T-helper 9 cell (primary cell): Measurements from ENCODE around the gene HES3.

Experiments used
- DNase-seq: peaks from one replicate; pipeline ENCODE4 v3.0.0-alpha.2; 2020

HES3 gene

GRCh38 chr1:6263716-6264115 lies 19.7 kb downstream of the HES3 start:
- DNase-seq, result no peak

- no peak for DNase-seq
These were observed 21.2 kb downstream of the HES3 start for GRCh38 chr1:6265151-6265550.

- no peak for DNase-seq
These were observed 22.7 kb downstream of the HES3 start for GRCh38 chr1:6266641-6267040.

- no peak for DNase-seq
These were observed 23.8 kb downstream of the HES3 start for GRCh38 chr1:6267686-6268322.

GRCh38 chr1:6268415-6268814 lies 24.4 kb downstream of the HES3 start:
- no peak for DNase-seq

GRCh38 chr1:6269296-6269695 lies 25.3 kb downstream of the HES3 start:
- no peak for DNase-seq

GRCh38 chr1:6269720-6270400 lies 25.9 kb downstream of the HES3 start:
- DNase-seq, result no peak

- DNase-seq, result no peak
These were observed 26.4 kb downstream of the HES3 start for GRCh38 chr1:6270401-6270800.

GRCh38 chr1:6271006-6271405 lies 27.0 kb downstream of the HES3 start:
- no peak for DNase-seq

GRCh38 chr1:6271554-6271953 lies 27.6 kb downstream of the HES3 start:
- DNase-seq, result no peak

GRCh38 chr1:6272452-6272851 lies 28.5 kb downstream of the HES3 start:
- no peak for DNase-seq

- no peak for DNase-seq
These were observed 28.9 kb downstream of the HES3 start for GRCh38 chr1:6272868-6273267.

GRCh38 chr1:6273380-6273891 lies 29.5 kb downstream of the HES3 start:
- no peak for DNase-seq

GRCh38 chr1:6274102-6274501 lies 30.1 kb downstream of the HES3 start:
- no peak for DNase-seq

- DNase-seq, result no peak
These were observed 30.7 kb downstream of the HES3 start for GRCh38 chr1:6274622-6275139.

- DNase-seq, result no peak
These were observed 32.1 kb downstream of the HES3 start for GRCh38 chr1:6275826-6276782.

GRCh38 chr1:6276811-6277555 lies 33.0 kb downstream of the HES3 start:
- no peak for DNase-seq

GRCh38 chr1:6278263-6278662 lies 34.3 kb downstream of the HES3 start:
- no peak for DNase-seq

- DNase-seq, result no peak
These were observed 35.1 kb downstream of the HES3 start for GRCh38 chr1:6279066-6279465.

GRCh38 chr1:6279613-6280383 lies 35.8 kb downstream of the HES3 start:
- no peak for DNase-seq

GRCh38 chr1:6280761-6281451 lies 36.9 kb downstream of the HES3 start:
- DNase-seq, result no peak
